A673 (cell line): ENCODE measurements around the gene IL6R. TPM values are rescaled to one million over a fixed set of nuclear protein-coding genes. Genes with fewer than 3 reads are reported as not detected.

Experiments used
- BruUV-seq: library from RNA; stranded (reverse); fragments of 400-500 nt; replicated peaks from 2 replicates; lab custom pipeline; 2021; lab: Mats Ljungman, UMichigan
- CTCF ChIA-PET: fragments of 300-600 bp; sonication (Branson Sonifier 250); formaldehyde crosslinking; loops from one replicate; lab custom pipeline; 2022; ENCODE audit warnings: antibody characterized with exemption; lab: Charles Lee
- POLR2A ChIA-PET: fragments of 300-600 bp; sonication (Branson Sonifier 250); formaldehyde crosslinking; loops from one replicate; lab custom pipeline; 2022; ENCODE audit warnings: antibody characterized with exemption; ENCODE audit not compliant: low non-redundant PET; lab: Charles Lee
- DNase-seq: peaks from one replicate; pipeline ENCODE4 v3.0.0-alpha.2; 2015; ENCODE audit warnings: low spot score
- H3K27ac ChIP-seq: fragments of 200-600 bp; sonication (generic); 2 replicates; pipeline ENCODE4 v1.5.1; 2016; ENCODE audit warnings: mixed run types, low read depth, mild to moderate bottlenecking, mixed read lengths, antibody characterized with exemption, low read length; ENCODE audit not compliant: poor library complexity, severe bottlenecking
- H3K27me3 ChIP-seq: fragments of 200-600 bp; sonication (generic); replicated peaks from 2 replicates; pipeline ENCODE4 v1.6.1; 2017; ENCODE audit warnings: mixed run types, low read depth, mild to moderate bottlenecking, mixed read lengths, antibody characterized with exemption, low read length; ENCODE audit not compliant: insufficient read depth, poor library complexity
- H3K36me3 ChIP-seq: fragments of 200-600 bp; sonication (generic); 2 replicates; pipeline ENCODE4 v1.6.1; 2016; ENCODE audit warnings: mixed run types, mild to moderate bottlenecking, mixed read lengths, antibody characterized with exemption, low read length; ENCODE audit not compliant: insufficient read depth, poor library complexity, severe bottlenecking
- H3K4me1 ChIP-seq: fragments of 200-600 bp; sonication (generic); 2 replicates; pipeline ENCODE4 v1.6.1; 2017; ENCODE audit warnings: mixed run types, mild to moderate bottlenecking, mixed read lengths, antibody characterized with exemption, low read length; ENCODE audit not compliant: insufficient read depth, poor library complexity, severe bottlenecking
- H3K4me3 ChIP-seq: fragments of 200-600 bp; sonication (generic); 2 replicates; pipeline ENCODE4 v1.5.1; 2016; ENCODE audit warnings: low read depth, mixed run types, mild to moderate bottlenecking, mixed read lengths, low read length; ENCODE audit not compliant: poor library complexity, severe bottlenecking
- H3K9me3 ChIP-seq: fragments of 200-600 bp; sonication (generic); 2 replicates; pipeline ENCODE4 v1.6.1; 2016; ENCODE audit warnings: mixed run types, low read depth, mild to moderate bottlenecking, mixed read lengths, antibody characterized with exemption, low read length; ENCODE audit not compliant: poor library complexity, severe bottlenecking
- EZH2 ChIP-seq: fragments of 200-600 bp; sonication (generic); IDR thresholded peaks from 2 replicates; pipeline ENCODE4 v1.6.1; 2017; ENCODE audit warnings: borderline replicate concordance, low read depth, mild to moderate bottlenecking, mixed read lengths, antibody characterized with exemption, low read length; ENCODE audit not compliant: poor library complexity, severe bottlenecking
- intact Hi-C: fragments of 100-400 bp; cut with micrococcal nuclease; formaldehyde crosslinking; loops from one replicate; pipeline ENCODE4 v1.10.0; 2022; ENCODE audit not compliant: unreplicated experiment
- total RNA-seq: library from RNA; stranded (reverse); gene quantifications from 2 replicates; pipeline ENCODE4 v1.2.3, GENCODE V29; 2021
- TF ChIP-seq, protein P1 (sequence below): fragments of 300-800, 200-600 bp; sonication (generic); conservative IDR thresholded peaks from 2 replicates; pipeline ENCODE4 v1.5.1; 2017; ENCODE audit warnings: low read depth, mild to moderate bottlenecking, antibody characterized with exemption, low read length, moderate library complexity, mixed read lengths

The IL6R gene
- total RNA-seq, 1 experiment from 2014 or later = 1.9 TPM

DNA sequence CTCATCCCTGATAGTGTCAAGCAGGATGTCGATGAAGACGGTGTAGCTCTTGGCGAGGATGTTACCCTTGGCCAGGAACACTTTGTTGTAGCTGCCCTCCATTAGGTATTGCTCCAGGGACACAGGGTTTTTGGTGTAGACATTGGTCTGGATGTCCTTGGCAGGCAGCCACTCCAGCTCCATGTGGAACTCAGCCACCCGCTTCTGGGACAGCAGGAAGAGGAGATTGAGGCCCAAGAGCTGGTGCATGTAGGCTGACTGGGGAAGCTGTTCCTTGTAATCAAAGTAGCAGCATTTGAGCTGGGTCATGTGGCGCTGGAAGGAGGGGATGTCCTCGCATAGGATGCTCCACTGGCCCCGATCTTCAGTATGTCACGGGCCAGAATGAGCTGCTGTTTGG, 9.5 kb downstream of the IL6R start:
- no TSS peak for BruUV-seq
- no peak overlapping the region for H3K27ac ChIP-seq
- H3K36me3 ChIP-seq = no peaks in the 10 kb centered on the region
- no peaks in the 10 kb centered on the region for H3K4me1 ChIP-seq
- no peak for TF ChIP-seq EZH2
- TF ChIP-seq, protein P1, sequence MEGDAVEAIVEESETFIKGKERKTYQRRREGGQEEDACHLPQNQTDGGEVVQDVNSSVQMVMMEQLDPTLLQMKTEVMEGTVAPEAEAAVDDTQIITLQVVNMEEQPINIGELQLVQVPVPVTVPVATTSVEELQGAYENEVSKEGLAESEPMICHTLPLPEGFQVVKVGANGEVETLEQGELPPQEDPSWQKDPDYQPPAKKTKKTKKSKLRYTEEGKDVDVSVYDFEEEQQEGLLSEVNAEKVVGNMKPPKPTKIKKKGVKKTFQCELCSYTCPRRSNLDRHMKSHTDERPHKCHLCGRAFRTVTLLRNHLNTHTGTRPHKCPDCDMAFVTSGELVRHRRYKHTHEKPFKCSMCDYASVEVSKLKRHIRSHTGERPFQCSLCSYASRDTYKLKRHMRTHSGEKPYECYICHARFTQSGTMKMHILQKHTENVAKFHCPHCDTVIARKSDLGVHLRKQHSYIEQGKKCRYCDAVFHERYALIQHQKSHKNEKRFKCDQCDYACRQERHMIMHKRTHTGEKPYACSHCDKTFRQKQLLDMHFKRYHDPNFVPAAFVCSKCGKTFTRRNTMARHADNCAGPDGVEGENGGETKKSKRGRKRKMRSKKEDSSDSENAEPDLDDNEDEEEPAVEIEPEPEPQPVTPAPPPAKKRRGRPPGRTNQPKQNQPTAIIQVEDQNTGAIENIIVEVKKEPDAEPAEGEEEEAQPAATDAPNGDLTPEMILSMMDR = no peak
- intact Hi-C loops = no loop called here
- POLR2A ChIA-PET = no interaction called here
- H3K4me3 ChIP-seq = no peak overlapping the region
- no peaks in the 10 kb centered on the region for H3K9me3 ChIP-seq
- CTCF ChIA-PET = no interaction called here
- DNase-seq = no peak
- H3K27me3 ChIP-seq = no peaks in the 10 kb centered on the region

DNA sequence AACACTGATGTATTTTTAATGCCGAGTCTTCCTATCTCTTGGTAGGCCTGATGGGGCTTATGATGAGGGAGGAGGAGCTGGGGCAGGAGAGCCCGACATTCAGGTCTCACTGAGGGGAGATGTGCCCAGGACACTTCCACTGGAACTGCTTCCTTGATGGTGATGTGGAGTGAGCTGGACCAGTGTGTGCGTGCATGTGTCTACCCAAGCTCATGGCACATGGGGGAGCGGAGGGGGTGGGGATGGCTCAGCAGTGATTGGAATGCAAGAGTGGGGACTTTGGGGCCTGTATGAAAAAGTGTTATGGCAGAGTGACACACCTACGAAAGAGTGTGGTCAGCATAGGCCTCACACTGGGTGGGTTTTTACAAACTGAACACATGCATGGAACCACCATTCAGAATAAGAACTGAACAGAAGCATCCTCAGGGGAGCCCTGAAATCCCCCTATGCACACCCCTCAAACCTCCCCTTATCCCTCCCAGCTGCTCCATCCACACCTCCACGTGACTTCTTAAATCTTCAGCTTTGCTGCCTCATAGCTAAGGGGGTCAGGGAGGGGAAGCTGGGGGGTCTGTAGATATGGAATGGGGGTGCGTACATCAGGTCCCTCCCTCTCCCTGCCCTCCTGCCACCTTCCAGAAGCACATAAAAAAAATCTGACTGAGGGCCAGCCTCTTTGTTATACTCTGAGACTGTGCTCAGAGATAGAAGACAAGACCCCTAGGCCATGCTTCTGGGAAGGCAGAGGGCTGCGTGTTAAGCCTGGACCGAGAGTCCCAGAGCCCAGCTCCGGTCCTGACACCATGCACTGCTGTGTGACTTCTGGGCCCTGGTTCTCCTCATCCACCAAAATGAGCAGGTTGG, 11.6 kb downstream of the IL6R start:
- no peaks in the 10 kb centered on the region for H3K36me3 ChIP-seq
- no peaks in the 10 kb centered on the region for H3K4me1 ChIP-seq
- no peak for DNase-seq
- H3K27ac ChIP-seq = no peak overlapping the region
- ChIA-PET CTCF (no interaction called here), POLR2A (interaction anchor here (0.6 kb wide), 1 partner anchor 65 kb away, joined by 6 read pairs; no protein-coding TSS in a partner anchor)
- no TSS peak for BruUV-seq
- intact Hi-C loops = no loop called here
- H3K4me3 ChIP-seq = no peak overlapping the region
- H3K27me3 ChIP-seq = no peaks in the 10 kb centered on the region
- TF ChIP-seq, protein P1 = no peak
- no peak for TF ChIP-seq EZH2
- no peaks in the 10 kb centered on the region for H3K9me3 ChIP-seq

DNA sequence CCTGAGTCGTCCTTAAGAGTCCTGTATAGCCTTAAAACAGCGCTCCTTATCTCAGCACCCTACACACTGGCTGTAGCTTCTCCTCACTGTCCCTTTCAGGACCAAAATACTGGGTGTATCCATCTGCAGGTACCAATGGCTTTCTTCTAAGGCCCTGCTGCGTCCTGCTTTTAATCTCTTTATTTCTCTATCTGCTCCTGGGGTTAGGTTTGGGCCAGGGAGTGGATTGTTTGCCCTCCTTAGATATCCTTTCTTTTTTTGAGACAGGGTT, 12.1 kb downstream of the IL6R start:
- Histone ChIP-seq H3K27me3 (no peaks in the 10 kb centered on the region), H3K36me3 (no peaks in the 10 kb centered on the region), H3K4me3 (no peak overlapping the region), H3K4me1 (no peaks in the 10 kb centered on the region), H3K27ac (no peak overlapping the region), H3K9me3 (no peaks in the 10 kb centered on the region)
- intact Hi-C loops = no loop called here
- POLR2A ChIA-PET = no interaction called here
- BruUV-seq = no TSS peak
- CTCF ChIA-PET = no interaction called here
- TF ChIP-seq, protein P1 = no peak
- no peak for TF ChIP-seq EZH2
- DNase-seq = no peak
